Ectodermal cell (in vitro differentiated cells): Measurements from ENCODE around the gene AXDND1.
"Not testable (repeated sequence)": the region's sequence is repeated elsewhere in the genome, so short reads cannot be mapped to it uniquely, and the experiment has no call there.

ENCODE experiments used
- H3K27ac ChIP-seq: 2 replicates; pipeline ENCODE4 v1.7.0; 2013; ENCODE audit warnings: mild to moderate bottlenecking, low read depth, low read length; ENCODE audit not compliant: insufficient read depth, poor library complexity, severe bottlenecking
- H3K27me3 ChIP-seq: 2 replicates; pipeline ENCODE4 v1.7.0; 2013; ENCODE audit warnings: mild to moderate bottlenecking, low read length; ENCODE audit not compliant: insufficient read depth, control insufficient read depth, poor library complexity, severe bottlenecking
- H3K36me3 ChIP-seq: one replicate; pipeline ENCODE4 v1.7.0; 2013; ENCODE audit warnings: low read length; ENCODE audit not compliant: control insufficient read depth, insufficient read depth
- H3K4me1 ChIP-seq: one replicate; pipeline ENCODE4 v1.7.0; 2013; ENCODE audit warnings: low read length; ENCODE audit not compliant: control insufficient read depth, insufficient read depth
- H3K4me3 ChIP-seq: 2 replicates; pipeline ENCODE4 v1.7.0; 2013; ENCODE audit warnings: low read depth, low read length, control low read depth; ENCODE audit not compliant: insufficient read depth
- H3K9me3 ChIP-seq: 2 replicates; pipeline ENCODE4 v1.7.0; 2013; ENCODE audit warnings: mild to moderate bottlenecking, low read length, moderate library complexity; ENCODE audit not compliant: control insufficient read depth
- WGBS, 2 experiments: methylation state at CpG; one replicate each; pipeline ENCODE4 v1.1.7; 2013; ENCODE audit warnings: missing lambda C conversion rate in 2 of 2; 5-methylcytosine and 5-hydroxymethylcytosine counted together

Gene AXDND1

DNA sequence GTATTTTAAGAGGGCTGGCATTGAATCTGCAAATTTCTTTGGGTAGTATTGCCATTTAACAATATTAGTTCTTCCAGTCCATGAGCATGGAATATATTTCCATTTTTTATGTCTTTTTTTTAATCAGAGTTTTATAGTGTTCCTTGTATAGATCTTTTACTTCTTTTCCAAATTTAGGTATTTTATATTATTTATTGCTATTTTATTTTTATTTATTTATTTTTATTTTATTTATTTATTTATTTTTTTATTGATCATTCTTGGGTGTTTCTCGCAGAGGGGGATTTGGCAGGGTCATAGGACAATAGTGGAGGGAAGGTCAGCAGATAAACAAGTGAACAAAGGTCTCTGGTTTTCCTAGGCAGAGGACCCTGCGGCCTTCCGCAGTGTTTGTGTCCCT lies 52.0 kb downstream of the AXDND1 start:
- H3K4me3 ChIP-seq, H3K4me1 ChIP-seq, H3K36me3 ChIP-seq, H3K9me3 ChIP-seq, H3K27me3 ChIP-seq, H3K27ac ChIP-seq: not testable (repeated sequence)
- WGBS, 2 experiments = no CpG with 5 or more reads among the region's 3 CpGs

DNA sequence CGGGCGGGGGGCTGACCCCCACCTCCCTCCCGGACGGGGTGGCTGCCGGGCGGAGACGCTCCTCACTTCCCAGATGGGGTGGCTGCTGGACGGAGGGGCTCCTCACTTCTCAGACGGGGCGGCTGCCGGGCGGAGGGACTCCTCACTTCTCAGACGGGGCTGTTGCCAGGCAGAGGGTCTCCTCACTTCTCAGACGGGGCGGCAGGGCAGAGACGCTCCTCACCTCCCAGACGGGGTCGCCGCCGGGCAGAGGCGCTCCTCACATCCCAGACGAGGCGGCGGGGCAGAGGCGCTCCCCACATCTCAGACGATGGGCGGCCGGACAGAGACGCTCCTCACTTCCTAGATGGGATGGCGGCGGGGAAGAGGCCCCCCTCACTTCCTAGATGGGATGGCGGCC lies 52.9 kb downstream of the AXDND1 start:
- H3K4me3 ChIP-seq, H3K4me1 ChIP-seq, H3K9me3 ChIP-seq, H3K36me3 ChIP-seq, H3K27me3 ChIP-seq, H3K27ac ChIP-seq: not testable (repeated sequence)
- WGBS, 2 experiments = 89 to 90% methylated on average over 31 to 32 of the region's 32 CpGs

DNA sequence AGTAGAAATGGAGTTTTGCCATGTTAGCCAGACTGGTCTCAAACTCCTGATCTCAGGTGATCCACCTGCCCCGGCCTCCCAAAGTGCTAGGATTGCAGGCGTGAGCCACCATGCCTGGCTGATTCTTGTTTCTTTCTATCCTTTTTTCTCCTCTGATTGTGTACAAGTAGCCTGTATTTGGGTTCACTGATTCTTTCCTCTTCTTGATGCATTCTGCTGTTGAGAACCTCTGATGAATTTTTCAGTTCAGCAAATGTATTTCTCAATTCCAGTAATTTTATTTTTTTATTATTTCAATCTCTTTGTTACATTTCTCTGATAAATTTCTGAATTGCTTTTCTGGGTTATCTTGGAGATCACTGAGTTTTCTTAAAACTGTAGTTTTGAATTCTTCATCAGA lies 58.8 kb downstream of the AXDND1 start:
- no peaks in the 10 kb centered on the region for H3K36me3 ChIP-seq
- no peaks in the 10 kb centered on the region for H3K4me1 ChIP-seq
- H3K27me3 ChIP-seq = no peaks in the 10 kb centered on the region
- 95 to 96% methylated on average over 2 of the region's 2 CpGs for WGBS, 2 experiments
- no peak overlapping the region for H3K4me3 ChIP-seq
- no peak overlapping the region for H3K27ac ChIP-seq
- peaks cover 8% of the 10 kb centered on the region for H3K9me3 ChIP-seq

DNA sequence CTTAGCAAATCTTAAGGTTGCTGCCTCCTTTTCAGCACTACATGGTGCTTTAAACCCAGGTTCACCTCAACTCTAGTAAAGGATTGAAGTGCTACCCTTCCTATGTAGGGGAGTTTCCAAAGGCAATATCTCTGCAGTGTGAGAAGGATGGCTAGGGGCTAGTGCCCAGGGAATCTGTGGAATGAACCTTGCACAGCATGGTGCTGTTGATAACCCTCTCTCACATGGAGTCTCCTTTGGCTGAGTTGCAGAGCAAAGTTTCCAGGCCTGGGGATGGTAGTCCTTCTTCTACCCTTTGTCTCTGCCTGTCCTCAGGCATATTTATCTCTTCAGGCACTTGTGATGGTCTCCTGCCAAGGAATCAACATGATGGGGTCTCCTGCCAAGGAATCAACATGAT lies 59.4 kb downstream of the AXDND1 start:
- no peaks in the 10 kb centered on the region for H3K36me3 ChIP-seq
- peaks cover 5% of the 10 kb centered on the region for H3K9me3 ChIP-seq
- H3K27me3 ChIP-seq = no peaks in the 10 kb centered on the region
- no peak overlapping the region for H3K27ac ChIP-seq
- no peak overlapping the region for H3K4me3 ChIP-seq
- no peaks in the 10 kb centered on the region for H3K4me1 ChIP-seq

DNA sequence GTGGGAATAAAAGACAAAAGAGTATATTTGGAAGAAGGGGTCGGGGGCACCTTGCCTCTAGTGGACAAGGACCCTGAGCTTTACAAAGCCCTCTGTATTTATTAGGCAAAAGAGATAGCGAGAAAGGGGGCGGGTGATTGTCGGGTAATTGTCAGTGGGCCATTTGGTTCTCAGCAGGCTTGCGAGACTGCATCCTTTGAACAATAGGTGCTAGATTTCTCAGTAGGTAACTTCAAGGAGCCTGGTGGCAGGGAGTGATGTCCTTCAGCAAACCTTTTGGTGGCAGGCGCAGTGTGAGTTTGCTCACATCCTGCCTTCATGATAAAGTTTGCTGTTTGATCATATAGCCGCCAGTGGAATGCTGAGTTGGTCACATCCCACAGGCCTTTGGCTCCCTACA lies 71.4 kb downstream of the AXDND1 start:
- no peak overlapping the region for H3K27ac ChIP-seq
- H3K27me3 ChIP-seq = no peaks in the 10 kb centered on the region
- no peaks in the 10 kb centered on the region for H3K36me3 ChIP-seq
- H3K9me3 ChIP-seq = no peaks in the 10 kb centered on the region
- H3K4me1 ChIP-seq = no peaks in the 10 kb centered on the region
- H3K4me3 ChIP-seq = no peak overlapping the region
- WGBS, 2 experiments = 77 to 79% methylated on average over 7 of the region's 7 CpGs

DNA sequence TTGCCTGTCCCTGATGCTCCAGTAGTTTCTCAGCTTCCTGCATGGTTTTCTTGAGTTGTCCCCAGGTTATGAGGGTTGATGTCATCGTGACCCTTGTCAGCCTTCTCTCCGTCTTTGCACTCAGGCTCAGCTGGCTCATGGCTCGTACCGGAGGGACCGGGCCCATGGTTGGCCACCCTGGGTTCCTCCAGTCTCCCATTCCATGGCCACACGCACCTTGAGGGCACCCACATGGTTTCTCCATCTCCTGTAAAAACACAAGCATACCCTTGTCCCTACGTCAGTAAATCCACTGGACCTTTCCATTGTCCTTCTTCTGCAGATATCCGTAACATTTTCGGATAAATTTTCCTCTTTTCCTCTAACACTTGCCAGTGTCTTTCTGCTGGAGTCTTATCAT lies 73.9 kb downstream of the AXDND1 start:
- not testable (repeated sequence) for H3K4me3 ChIP-seq, H3K4me1 ChIP-seq, H3K36me3 ChIP-seq, H3K27me3 ChIP-seq, H3K27ac ChIP-seq, H3K9me3 ChIP-seq
- WGBS, 2 experiments = 93% methylated on average over 9 of the region's 9 CpGs

DNA sequence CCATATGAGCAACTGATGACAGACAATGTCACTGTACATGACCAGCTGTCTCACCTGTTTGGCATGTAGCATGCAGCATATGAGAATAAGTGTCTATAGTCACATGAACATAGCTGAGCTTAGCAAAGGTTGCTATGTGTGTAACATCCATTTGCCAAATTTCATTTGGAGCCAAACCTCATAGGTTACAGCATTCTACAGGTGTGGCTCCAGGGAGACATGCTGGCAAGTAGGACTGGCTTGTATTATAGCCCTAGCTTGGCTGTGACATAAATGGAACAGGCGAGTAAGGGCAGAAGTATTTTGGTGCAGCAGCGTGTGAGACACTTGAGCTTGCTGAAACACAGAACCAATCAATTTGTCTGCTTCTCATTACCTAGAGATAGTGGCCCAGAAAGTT lies 74.5 kb downstream of the AXDND1 start:
- 91 to 92% methylated on average over 2 of the region's 2 CpGs for WGBS, 2 experiments
- H3K27ac ChIP-seq, H3K4me1 ChIP-seq, H3K9me3 ChIP-seq, H3K27me3 ChIP-seq, H3K36me3 ChIP-seq, H3K4me3 ChIP-seq: not testable (repeated sequence)

DNA sequence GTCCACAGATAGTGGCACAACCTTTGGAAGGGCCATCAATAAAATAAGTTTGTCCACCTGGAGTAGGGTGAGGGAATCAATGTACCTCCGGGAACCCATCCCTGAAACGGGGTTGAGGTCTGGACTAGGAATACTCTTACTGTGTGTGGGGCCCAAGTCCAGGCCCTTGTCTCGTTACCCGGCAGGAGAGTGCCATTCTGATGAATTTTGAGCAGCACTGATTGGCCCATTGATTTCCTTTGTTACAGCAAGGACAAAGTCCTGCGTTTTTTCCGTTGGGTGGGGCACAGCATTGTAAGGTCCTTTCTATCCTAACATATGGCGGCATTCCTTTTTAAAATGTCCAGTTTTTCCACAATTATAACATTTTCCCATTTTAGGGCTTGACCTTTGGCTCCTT lies 75.2 kb downstream of the AXDND1 start:
- no peak overlapping the region for H3K4me3 ChIP-seq
- WGBS, 2 experiments = 90% methylated on average over 7 of the region's 7 CpGs
- no peaks in the 10 kb centered on the region for H3K27me3 ChIP-seq
- no peaks in the 10 kb centered on the region for H3K9me3 ChIP-seq
- H3K4me1 ChIP-seq = no peaks in the 10 kb centered on the region
- H3K36me3 ChIP-seq = no peaks in the 10 kb centered on the region
- H3K27ac ChIP-seq = no peak overlapping the region

DNA sequence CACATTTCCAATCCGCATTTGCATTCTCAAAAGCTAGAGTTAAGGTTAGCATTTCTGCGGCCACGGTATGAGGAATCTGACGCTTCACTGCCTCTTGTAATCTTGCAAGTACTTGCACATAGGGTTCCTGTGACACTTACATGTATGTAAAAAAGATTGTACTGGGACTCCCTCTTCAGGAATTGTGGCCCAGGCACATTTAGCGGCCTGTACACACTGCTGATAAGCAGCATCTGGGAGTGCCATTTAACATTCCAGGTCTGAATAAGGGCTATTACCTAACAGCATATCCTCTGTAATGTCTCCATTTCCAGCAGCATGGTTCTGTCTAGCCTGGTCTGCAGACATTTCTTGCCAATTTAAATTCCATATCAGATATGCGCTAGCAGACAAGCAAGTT lies 75.7 kb downstream of the AXDND1 start:
- WGBS, 2 experiments = 78% methylated on average over 6 of the region's 6 CpGs
- Histone ChIP-seq H3K9me3 (no peaks in the 10 kb centered on the region), H3K4me1 (no peaks in the 10 kb centered on the region), H3K4me3 (no peak overlapping the region), H3K27ac (no peak overlapping the region), H3K36me3 (no peaks in the 10 kb centered on the region), H3K27me3 (no peaks in the 10 kb centered on the region)

DNA sequence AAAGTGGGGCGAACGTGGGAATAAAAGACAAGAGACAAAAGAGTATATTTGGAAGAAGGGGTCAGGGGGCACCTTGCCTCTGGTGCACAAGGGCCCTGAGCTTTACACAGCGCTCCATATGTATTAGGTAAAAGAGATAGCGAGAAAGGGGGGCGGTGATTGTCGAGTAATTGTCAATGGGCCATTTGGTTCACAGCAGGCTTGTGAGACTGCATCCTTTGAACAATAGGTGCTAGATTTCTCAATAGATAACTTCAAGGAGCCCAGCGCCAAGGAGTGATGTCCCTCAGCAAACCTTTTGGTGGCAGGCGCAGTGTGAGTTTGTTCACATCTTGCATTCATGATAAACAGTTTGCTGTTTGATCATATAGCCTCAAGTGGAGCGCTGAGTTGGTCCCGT lies 77.1 kb downstream of the AXDND1 start:
- H3K36me3 ChIP-seq, H3K4me3 ChIP-seq, H3K4me1 ChIP-seq, H3K9me3 ChIP-seq, H3K27ac ChIP-seq, H3K27me3 ChIP-seq: not testable (repeated sequence)
- 82 to 85% methylated on average over 10 of the region's 10 CpGs for WGBS, 2 experiments

DNA sequence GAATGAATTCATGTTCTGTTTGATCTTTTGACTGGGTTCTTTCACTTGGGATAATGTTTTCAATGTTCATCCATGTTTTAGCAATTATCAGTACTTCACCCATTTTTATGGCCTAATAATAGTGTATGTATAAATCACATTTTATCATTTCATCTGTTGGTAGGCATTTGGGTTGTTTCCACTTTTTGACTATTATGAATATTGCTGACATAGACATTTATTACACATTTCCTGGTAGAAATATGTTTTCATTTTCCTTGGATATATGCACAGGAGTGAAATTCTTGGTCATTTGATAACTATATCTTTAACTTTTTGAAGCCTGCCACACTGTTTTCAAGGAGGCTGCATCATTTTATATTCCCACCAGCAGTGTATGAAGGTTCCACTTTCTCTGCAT lies 79.8 kb downstream of the AXDND1 start:
- H3K4me3 ChIP-seq = no peak overlapping the region
- no peak overlapping the region for H3K27ac ChIP-seq
- no peaks in the 10 kb centered on the region for H3K4me1 ChIP-seq
- H3K27me3 ChIP-seq = no peaks in the 10 kb centered on the region
- H3K9me3 ChIP-seq = no peaks in the 10 kb centered on the region
- no peaks in the 10 kb centered on the region for H3K36me3 ChIP-seq
